ENCODE measurements around the gene NEIL1. TPM values are rescaled to one million over a fixed set of nuclear protein-coding genes. Genes with fewer than 3 reads are reported as not detected.

The NEIL1 gene
- total RNA-seq, 1 experiment from 2014 or later, result 24.8 TPM

GRCh38 chr15:75335705-75336355 lies 11.0 kb upstream of the NEIL1 start, which contains the start of gene COMMD4 (continued):
- peak; percentile 68; the same call in 1 of the 2 replicates for TF ChIP-seq ARID4B (CRISPR knock-in tag; IDR thresholded peaks at IDR 0.05; ENCODE audit: borderline replicate concordance)
- TF ChIP-seq OVOL2 (CRISPR knock-in tag; IDR thresholded peaks at IDR 0.05; ENCODE audit: borderline replicate concordance), result no peak
- TF ChIP-seq ZBTB43 (CRISPR knock-in tag; IDR thresholded peaks at IDR 0.05), result 0 out of 2 replicates have a peak, but pooled peaks have one; percentile 41
- peak; percentile 48; the same call in 1 of the 2 replicates for TF ChIP-seq SMAD3 (CRISPR knock-in tag; IDR thresholded peaks at IDR 0.05; ENCODE audit: borderline replicate concordance)
- peak; percentile 93; the same call in 1 of the 2 replicates for TF ChIP-seq ZNF138 (CRISPR knock-in tag; conservative IDR thresholded peaks at IDR 0.05)

- ChIA-PET POLR2A (no interaction called here), CTCF (interaction anchor here (1.9 kb wide), 1 partner anchor 29 kb away, joined by 5 read pairs; the partner anchor contains the start of gene MAN2C1)
- H3K27me3 Mint-ChIP-seq (ENCODE audit: low read depth), result peaks cover 4% of the 10 kb centered on the region; the same call in 1 of the 2 replicates
- no peak for TF ChIP-seq CREM (CRISPR knock-in tag; IDR thresholded peaks at IDR 0.05)
- TF ChIP-seq TP53 (CRISPR knock-in tag; IDR thresholded peaks at IDR 0.05), result no peak
- TF ChIP-seq GTF2I (CRISPR knock-in tag; conservative IDR thresholded peaks at IDR 0.05), result no peak
- TF ChIP-seq ZNF121 (CRISPR knock-in tag; IDR thresholded peaks at IDR 0.05), result no peak
- TF ChIP-seq NR3C1 (CRISPR knock-in tag; conservative IDR thresholded peaks at IDR 0.05; ENCODE audit: low read depth), result no peak
- no peak for TF ChIP-seq TEAD1 (CRISPR knock-in tag; IDR thresholded peaks at IDR 0.05)
- no peak for TF ChIP-seq AR (CRISPR knock-in tag; IDR thresholded peaks at IDR 0.05)
- TF ChIP-seq ZNF232 (CRISPR knock-in tag; IDR thresholded peaks at IDR 0.05), result no peak
- ATAC-seq, result no peak
- H3K4me1 Mint-ChIP-seq, result peaks cover 13% of the 10 kb centered on the region
- H3K4me3 Mint-ChIP-seq, result no peak overlapping the region
- DNase-seq (ENCODE audit: low spot score), result no peak
- no peaks in the 10 kb centered on the region for H3K9me3 Mint-ChIP-seq
- peaks cover 5% of the 10 kb centered on the region; the same call in 1 of the 2 replicates for H3K36me3 Mint-ChIP-seq
- no peak overlapping the region for H3K27ac Mint-ChIP-seq
Observed at GRCh38 chr15:75338661-75339240, 8.1 kb upstream of the NEIL1 start.
